ENCODE measurements around the gene ZNF483. TPM values are rescaled to one million over a fixed set of nuclear protein-coding genes. Genes with fewer than 3 reads are reported as not detected.
"Not testable (repeated sequence)": the region's sequence is repeated elsewhere in the genome, so short reads cannot be mapped to it uniquely, and the experiment has no call there.

The ZNF483 gene
- total RNA-seq (2014; rRNA removed; shearing (Covaris generic)) = 0.53 and 0.77 TPM in 2 replicates

DNA sequence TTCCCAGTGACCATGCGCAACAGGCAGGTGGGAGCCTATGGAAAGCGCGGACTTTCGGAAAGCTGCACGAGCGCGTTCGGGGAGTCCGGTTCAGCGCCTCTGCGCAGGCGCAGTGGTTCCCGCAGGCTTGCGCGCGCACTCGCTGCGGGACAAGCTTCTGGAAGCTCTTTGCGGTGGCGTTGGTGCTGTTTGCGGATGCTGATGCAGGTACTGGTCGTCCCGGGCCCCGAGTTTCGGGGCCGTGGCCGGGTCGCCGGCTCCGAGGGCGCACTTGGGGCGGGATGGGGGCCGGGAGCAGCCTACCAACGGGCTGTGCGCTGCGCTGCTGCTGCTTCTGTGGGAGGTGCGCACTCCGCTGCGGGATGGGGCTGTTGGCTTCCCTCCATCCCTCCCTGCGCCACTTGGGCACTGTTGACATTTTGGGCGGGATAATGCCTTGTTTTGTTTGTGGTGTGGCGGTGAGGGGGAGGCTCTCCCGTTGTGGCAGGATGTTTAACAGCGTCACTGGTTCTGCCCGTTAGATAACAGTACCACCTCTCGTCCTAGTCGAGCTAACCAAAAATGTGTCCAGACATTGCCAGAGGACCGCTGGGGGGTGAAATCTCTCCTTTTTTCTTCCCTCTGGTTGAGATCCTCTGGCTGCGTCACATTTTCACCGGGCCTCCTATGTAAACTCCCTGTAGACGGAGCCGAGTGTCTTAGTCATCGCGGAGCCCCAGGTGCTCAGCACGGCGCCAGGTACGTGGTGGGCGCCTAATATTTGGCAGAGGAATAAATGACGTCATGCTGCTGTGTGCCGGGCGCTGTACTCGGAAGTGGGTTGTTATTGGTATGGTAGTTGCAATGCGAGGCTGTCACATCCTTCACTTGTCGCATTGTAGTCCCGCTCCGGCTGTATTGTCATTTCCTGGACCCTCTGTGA, at the start of gene ZNF483:
Gene ZNF483 (plus strand): TSS at position 124 of the 922 bp plus-strand sequence. CDS start 2,217 bp downstream, outside the sequence.
- DNase-seq (ENCODE audit: low spot score) = peak; percentile 9

DNA sequence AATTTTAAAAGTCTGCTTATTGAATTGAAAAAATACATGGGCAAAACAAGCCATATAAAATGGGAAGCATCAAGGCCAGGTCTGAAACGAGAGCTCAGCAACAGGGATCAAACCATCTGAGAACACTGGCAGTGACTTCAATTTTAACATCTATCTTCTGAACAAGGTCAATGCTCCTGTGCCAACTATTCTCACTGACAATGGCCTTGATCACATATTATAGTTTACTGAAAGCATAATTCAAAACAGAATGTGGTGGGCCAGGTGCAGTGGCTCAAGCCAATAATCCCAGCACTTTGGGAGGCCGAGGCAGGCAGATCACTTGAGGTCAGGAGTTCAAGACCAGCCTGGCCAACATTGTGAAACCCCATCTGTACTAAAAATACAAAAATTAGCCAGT, 49.8 kb upstream of the ZNF483 start:
- DNase-seq (ENCODE audit: low spot score) = no peak

DNA sequence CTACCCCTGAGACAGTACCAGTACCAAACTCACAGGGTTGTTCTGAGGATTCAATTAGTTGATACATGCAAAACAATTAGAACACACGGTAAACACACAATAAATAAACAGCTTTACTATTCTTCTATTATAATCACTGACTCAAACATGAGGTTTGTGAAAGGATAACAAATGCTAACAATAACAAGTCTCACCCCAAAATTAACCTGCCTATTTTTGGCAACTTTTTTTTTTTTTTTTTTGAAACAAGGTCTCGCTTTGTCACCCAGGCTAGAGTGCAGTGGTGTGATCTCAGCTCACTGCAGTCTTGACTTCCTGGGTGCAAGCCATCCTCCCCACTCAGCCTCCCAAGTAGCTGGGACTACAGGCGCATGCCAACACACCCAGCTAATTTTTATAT, 47.3 kb upstream of the ZNF483 start:
- DNase-seq (ENCODE audit: low spot score) = no peak

DNA sequence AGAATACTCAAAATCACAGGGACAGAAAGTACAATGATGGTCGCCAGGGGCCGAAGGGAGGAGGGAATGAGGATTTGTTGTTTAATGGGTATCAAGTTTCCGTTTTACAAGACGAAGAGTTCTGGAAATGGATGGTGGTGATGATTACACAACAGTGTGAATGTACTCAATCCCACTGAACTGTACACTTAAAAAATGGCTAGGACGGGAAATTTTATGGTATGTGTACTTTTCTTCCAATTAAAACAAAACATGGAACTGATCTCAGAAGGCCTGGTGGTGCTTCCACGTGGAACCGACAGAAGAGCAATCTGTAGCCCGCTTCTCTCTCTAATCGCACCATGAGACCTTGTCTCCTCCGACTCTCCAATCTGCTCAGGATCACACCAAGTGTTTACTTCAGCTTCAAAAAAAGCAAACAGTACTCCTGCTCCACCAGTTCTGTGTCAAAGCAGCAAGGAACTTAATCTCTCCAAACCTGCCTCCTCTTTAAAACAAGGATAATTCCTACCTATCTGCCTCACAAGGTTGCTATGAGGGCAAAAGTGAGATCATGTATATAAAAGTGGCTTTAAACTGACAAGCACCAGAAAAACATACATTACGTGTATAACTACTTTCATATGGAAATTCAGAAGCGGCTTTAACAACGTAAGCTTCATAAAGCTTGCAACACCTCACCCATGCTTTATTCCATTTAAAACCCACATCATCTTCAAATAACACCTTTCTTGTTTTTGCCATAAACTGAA, 42.9 kb upstream of the ZNF483 start:
- DNase-seq (ENCODE audit: low spot score) = no peak

DNA sequence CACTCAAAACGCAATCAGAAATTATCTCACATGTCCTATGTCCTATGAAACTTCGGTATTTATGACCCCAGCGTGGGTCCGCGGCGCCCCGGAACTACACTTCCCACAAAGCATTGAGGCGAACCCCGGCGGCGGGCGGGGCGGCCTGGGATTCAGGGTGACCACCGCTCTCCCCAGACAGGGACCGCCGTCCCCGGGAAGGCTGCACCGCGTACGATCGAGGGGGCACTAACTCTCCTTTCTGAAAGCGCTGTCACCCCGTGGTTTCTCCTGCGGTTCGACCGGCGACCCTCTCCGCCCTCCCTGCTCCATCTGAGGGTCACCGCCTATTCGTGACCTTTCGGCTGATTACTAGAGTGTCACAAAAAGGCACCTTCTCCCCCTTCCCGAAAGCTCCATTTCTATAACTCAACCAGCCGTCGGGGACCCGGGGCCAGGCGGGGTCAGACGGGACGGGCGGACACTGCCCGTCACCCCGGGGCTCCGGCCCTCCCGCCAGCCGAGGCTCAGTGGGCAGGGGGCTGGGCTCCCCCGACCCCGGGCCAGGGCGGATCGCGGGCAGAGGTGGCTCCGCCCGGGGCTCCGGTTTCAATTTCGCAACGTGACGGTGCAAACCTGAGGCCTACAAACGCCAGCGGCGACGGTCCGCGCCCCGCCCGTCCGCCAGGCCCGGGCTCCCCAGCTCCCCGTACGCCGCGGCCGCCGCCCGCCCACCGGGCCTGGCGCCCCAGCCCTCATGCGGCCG, 42.1 kb upstream of the ZNF483 start:
- peak; percentile 23 for DNase-seq (ENCODE audit: low spot score)

DNA sequence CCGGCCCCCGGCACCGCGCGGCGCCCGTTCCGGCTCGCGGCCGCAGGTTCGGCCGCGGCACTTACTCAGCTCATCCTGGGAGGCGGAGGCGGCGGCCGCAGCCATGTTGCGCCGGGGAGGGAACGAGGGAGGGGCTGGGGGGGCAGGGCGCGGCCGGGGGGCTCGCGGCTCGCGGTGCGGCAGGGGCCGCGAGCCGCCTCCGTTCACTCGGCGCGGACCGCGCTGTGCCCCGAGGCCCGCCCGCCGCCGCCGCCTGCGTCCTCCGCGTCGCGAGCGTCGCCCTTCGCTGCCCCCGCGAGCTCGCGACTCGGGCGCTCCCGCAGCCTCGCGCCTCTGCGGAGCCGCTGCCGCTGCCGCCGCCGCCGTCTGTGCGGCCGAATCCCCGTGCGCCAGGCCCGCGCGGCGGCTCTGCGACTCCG, 41.5 kb upstream of the ZNF483 start:
- no peak for DNase-seq (ENCODE audit: low spot score)

DNA sequence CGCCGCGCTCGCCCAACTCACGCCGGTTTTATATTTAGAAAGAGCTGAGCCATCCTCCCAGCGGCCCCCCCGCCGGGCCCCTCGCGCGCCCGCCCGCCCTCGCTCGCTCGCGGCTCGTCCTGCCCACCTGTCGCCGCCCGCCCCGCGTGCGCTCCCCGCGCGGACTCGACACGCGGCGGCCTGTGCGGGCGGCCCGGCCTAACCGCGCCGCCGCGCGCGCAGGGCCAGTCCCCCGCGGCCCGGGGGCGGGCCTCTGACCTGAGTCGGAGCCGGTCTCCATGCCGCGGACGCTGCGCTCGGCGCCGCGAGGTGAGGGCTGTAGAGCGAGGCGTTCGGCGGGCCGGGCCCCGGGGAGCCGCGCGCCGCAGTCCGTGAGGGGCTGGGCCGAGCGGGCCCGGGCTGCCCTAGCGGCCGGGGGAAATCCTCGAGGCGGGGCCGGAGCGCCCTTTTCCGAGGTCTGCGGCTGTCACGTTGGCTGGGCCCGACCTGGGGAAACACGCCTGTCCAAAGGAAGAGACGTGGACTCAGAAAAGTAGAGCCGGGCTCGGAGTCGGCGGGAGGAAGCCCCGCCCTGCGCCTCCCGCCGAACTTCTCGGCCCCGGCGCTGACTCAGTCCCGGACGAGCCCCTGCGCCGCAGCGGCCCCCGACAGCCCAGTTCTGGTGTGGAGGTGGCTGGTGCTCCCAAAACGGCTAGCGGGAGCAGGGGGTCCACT, 41.0 kb upstream of the ZNF483 start, which contains the start of gene ECPAS:
Gene ECPAS (minus strand): TSS at position 526 of the 714 bp plus-strand sequence. CDS start 11,465 bp downstream, outside the sequence.
- peak; percentile 62 for DNase-seq (ENCODE audit: low spot score)

DNA sequence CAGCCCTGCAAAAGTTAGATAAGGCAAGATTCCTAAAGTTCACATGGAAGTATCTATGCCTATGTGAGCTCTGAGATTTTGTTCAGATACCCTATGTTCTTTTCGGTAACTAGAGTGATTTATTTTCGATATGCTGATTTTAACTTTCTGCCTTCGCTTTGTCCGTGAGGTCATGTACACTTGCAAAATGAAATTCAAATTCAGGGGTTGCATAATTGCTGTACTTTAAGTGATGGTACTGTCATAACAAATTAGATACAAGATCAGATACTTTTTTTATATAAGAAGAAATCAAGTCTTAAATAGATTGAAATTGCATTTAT, 40.4 kb upstream of the ZNF483 start:
- DNase-seq (ENCODE audit: low spot score) = no peak

DNA sequence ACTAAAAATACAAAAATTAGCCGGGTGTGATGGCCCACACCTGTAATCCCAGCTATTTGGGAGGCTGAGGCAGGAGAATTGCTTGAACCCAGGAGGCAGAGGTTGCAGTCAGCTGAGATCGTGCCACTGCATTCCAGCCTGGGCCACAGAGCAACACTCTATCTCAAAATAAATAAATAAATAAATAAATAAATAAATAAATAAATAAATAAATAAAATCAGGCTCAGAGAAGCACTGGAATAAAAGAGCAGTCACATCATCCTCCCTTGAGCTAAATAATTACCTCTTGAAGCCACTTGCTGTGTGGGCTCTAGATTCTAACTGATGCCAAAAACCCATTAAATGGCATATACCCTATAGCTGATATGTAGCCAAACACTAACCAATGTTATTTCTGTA, 27.8 kb upstream of the ZNF483 start:
- DNase-seq (ENCODE audit: low spot score) = not testable (repeated sequence)

DNA sequence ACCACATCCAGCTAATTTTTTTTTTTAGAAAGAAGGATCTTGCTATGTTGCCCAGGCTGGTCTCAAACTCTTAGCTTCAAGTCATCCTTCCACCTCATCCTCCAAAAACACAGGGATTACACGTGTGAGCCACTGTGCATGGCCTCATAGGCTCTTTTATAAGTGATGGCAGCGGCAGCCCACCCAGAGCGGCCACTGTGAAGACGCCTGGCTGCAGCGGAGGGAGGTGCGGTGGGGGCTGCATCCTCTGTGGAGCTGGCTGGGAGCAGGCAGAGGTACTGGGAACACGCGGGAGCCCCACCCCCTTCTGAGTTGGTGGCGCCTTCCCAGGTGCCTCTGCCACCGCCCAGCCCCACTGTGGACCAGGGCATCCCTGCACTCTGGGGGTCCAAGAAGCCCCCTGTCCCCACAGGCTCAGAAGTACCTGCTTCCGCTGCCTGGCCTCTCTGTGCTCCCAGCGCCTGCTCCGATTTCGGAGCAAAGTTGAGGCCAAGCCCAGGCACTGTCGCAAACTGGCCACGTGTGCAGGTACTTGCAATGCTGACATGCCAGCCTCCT, 23.9 kb upstream of the ZNF483 start:
- DNase-seq (ENCODE audit: low spot score) = no peak

DNA sequence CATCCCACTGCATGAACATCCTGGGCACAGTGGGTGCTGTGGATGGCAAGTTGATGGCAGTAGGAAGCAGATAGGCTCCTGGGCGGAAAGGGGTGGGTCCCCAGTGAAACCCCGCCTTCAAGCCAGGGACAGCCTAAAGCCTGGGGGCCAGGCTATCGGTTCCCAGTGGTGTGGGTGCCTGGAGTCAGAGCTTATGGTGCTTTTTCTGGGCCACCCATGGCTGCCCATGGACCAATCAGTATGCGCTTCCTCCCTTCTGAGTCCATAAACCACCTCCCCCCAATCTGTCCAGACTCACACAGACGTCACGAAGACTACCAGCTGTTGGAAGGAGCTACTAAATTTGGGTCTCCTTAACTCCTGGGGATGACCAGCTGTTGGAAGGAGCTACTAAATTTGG, 23.3 kb upstream of the ZNF483 start:
- no peak for DNase-seq (ENCODE audit: low spot score)

DNA sequence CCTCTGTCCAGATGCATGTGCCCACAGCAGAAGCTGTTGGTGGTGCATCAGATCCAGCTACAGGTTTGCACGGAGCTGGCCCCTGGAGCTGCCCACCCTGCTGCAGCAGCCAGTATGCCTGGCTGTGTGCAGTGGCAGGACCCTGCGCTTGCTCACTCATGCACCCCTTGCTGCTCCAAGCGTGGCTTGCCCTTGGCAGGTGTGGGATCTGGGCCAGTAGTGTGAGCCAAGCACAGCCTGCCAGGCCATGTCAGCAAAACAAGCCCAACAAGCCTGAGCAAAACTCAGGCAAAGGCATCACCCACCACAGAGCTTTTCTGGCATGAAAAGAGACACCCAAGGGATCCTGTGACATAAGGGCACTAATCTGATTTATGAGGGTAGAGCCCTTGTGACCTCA, 22.5 kb upstream of the ZNF483 start:
- no peak for DNase-seq (ENCODE audit: low spot score)

DNA sequence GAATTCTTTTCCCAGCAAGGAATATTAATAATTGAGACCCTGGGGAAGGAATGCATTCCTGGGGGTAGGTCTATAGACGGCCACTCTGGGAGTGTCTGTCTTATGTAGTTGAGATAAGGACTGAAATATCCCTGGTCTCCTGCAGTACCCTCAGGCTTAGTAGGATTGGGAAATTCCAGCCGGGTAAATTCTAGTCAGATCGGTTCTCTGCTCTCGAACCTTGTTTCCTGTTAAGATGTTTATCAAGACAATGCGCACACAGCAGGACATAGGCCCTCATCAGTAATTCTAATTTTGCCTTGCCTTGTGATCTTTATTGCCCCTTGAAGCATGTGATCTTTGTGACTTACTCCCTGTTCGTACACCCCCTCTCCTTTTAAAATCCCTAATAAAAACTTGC, 13.4 kb upstream of the ZNF483 start:
- not testable (repeated sequence) for DNase-seq (ENCODE audit: low spot score)

DNA sequence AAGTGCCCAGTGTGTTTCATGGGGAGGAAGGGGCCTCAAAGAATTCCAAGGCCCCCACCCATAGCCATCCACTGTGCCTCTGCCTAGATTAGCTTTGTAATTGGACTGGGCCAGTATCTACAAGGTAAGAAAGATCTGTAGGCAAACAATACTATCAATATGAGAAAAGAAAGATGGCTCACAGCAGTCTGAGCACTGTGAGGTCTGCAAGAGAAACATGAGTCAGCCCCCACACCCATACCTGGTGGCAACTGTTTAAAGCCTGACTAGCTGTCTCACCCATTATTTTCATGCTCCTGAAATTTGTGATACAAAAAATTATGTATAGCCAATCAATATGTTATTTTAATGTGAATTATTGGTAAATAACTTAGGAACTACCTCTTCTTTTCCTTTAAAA, 10.0 kb upstream of the ZNF483 start:
- no peak for DNase-seq (ENCODE audit: low spot score)

DNA sequence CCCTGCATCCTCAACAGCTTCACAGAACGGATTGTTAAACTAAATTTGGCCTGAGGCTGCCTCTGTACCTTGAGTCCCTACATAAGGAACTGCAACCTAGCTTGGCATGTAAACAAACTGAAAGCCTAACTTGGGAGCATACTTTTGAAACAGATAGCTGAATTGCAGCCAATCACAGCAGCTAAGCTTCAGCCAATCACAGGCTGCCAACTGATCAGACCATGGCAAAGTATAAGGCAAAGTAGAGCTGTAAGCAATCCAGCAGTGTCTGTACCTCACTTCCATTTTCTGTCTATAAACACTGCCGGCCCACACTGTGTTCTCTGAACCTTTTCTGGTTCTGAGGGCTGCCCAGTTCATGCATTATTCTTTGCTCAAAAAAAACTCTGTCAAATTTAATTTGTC, 8.9 kb upstream of the ZNF483 start:
- peak; percentile 22 for DNase-seq (ENCODE audit: low spot score)

DNA sequence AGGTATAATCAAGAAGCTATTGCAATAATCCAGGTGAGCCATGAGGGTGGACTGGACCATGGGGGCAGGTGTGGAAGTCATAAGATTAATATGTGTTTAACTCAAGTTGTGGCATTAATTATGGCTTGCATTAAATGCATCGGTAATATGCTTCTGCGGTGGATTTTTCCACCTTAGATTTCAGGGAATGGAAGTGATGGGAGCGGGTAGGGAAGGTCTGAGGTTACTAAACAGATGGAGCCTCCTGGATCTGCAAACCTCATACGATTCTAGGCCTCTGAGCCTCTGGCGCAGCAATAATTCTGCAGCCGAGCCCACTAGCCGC, 286 bp upstream of the ZNF483 start:
- DNase-seq (ENCODE audit: low spot score) = no peak

DNA sequence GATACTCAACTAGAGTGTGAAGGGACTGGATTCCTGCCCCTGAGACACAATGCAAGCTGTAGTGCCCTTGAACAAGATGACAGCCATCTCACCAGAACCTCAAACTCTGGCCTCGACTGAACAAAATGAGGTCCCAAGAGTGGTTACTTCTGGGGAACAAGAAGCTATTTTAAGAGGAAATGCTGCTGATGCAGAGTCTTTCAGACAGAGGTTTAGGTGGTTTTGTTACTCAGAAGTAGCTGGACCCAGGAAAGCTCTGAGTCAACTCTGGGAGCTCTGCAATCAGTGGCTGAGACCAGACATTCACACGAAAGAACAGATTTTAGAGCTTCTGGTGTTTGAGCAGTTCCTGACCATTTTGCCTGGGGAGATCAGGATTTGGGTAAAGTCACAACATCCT, 2.4 kb downstream of the ZNF483 start:
- no peak for DNase-seq (ENCODE audit: low spot score)

DNA sequence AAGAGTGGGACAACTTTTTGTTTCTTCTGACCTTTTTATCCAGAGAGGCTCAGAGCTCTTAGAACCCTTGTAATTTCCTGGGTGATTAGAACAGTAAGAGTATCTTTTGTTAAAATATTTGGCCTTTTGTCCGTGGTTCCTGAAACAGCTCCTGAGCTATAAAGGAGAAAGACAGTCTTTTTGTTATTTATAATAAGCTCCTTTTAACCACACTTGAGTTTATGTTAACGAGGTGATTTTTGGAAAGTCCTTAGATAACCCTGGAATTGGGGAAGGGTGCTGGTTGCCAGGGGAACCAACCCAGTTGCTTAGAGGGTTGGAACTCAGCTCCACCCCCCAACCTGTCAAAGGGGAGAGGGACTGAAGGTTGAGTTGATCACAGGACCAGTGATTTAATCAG, 4.8 kb downstream of the ZNF483 start:
- DNase-seq (ENCODE audit: low spot score) = no peak

DNA sequence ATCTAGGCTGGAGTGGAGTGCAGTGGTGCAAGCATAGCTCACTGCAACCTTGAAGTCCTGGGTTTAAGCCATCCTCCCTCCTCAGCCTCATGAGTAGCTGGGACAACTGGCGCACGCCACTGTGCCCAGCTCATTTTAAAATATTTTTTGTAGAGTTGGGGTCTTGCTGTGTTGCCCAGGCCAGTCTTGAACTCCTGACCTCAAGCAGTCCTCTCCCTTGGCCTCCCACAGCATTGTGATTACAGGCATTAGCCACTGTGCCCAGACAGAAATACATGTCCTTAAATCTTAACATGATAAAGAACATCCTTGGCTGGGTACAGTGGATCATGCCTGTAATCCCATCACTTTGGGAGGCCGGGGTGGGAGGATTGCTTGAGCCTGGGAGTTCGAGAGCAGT, 6.7 kb downstream of the ZNF483 start:
- no peak for DNase-seq (ENCODE audit: low spot score)

DNA sequence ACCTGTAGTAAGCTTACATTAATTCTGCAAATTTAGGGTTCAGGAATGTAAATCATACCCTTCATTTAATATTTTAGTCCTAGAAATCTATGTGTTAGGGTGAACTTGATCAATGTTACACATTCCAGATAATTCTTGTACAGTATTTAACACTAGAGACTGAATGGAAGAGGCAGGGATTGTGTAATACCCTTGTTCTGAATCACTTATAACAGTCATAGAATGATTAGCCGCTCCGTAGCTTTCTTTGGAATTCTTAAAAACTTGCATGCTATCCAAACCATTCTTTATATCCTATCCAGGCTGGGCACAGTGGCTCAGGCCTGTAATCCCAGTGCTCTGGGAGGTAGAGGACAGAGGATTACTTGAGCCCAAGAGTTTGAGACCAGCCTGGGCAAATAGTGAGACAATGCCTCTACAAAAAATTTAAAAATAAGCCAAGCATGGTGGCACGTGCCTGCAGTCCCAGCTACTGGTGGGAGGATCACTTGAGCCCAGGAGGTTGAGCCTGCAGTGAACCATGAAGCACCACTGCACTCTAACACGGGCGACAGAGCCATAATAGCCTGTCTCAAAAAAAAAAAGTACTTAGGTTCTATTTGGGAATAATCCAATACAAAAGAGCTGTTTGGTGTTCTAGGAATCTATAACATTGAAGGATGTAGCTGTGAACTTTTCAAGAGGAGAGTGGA, 8.3 kb downstream of the ZNF483 start:
- no peak for DNase-seq (ENCODE audit: low spot score)

All from A172 (cell line).